Spleen (tissue), 11 donors: ENCODE measurements around the gene MRPS30. TPM values are rescaled to one million over a fixed set of nuclear protein-coding genes. Genes with fewer than 3 reads are reported as not detected.
A peak's percentile ranks its signal among the peaks of the same experiment; 100 is the strongest.
"Not testable (repeated sequence)": the region's sequence is repeated elsewhere in the genome, so short reads cannot be mapped to it uniquely, and the experiment has no call there.

Source experiments
- DNase-seq: peaks from one replicate; pipeline ENCODE4 v3.0.0-alpha.2; 2020
- H3K27ac ChIP-seq, 8 donors: fragments of 200-600 bp; sonication (generic) in 7 of 8; 1 replicate in 4 of 8; 2 replicates in 4 of 8; pipeline versions ENCODE4 v1.5.0 to v1.8.0; 2016 to 2021; ENCODE audit warnings: inconsistent platforms in 4 of 8, mild to moderate bottlenecking in 4 of 8, moderate library complexity in 1 of 8
- H3K27me3 ChIP-seq, 7 donors: fragments of 200-600 bp; sonication (generic) in 6 of 7; replicated peaks in 1 of 7; 1 replicate in 4 of 7; 2 replicates in 3 of 7; pipeline versions ENCODE4 v1.5.0 to v1.8.0; 2016 to 2021; ENCODE audit warnings: inconsistent platforms in 3 of 7, mild to moderate bottlenecking in 1 of 7
- H3K36me3 ChIP-seq, 6 donors: fragments of 200-600 bp; sonication (generic) in 5 of 6; 1 replicate in 4 of 6; 2 replicates in 2 of 6; pipeline versions ENCODE4 v1.5.0 to v1.8.0; 2016 to 2021; ENCODE audit warnings: inconsistent platforms in 2 of 6
- H3K4me1 ChIP-seq, 6 donors: fragments of 200-600 bp; sonication (generic) in 5 of 6; 1 replicate in 3 of 6; 2 replicates in 3 of 6; pipeline versions ENCODE4 v1.5.0 to v1.8.0; 2016 to 2021; ENCODE audit warnings: inconsistent platforms in 3 of 6
- H3K4me3 ChIP-seq, 8 donors: fragments of 200-600 bp; sonication (generic) in 7 of 8; 1 replicate in 4 of 8; 2 replicates in 4 of 8; pipeline versions ENCODE4 v1.5.0 to v1.8.0; 2016 to 2021; ENCODE audit warnings: inconsistent platforms in 4 of 8, mild to moderate bottlenecking in 4 of 8, moderate library complexity in 2 of 8
- H3K9me3 ChIP-seq, 8 donors: fragments of 200-600 bp; sonication (generic) in 7 of 8; 1 replicate in 4 of 8; 2 replicates in 4 of 8; pipeline versions ENCODE4 v1.5.0 to v1.8.0; 2016 to 2021; ENCODE audit warnings: inconsistent platforms in 4 of 8
- POLR2A ChIP-seq, 3 donors: fragments of 450-650 bp; IDR thresholded peaks; one replicate each; pipeline ENCODE4 v1.5.1; 2017; ENCODE audit warnings: antibody characterized with exemption in 3 of 3, mild to moderate bottlenecking in 1 of 3
- POLR2AphosphoS5 ChIP-seq, 3 donors: sonication (generic); formaldehyde crosslinking; IDR thresholded peaks; one replicate each; pipeline ENCODE4 v1.5.1; 2017; ENCODE audit warnings: antibody characterized with exemption in 3 of 3
- WGBS, 5 donors: extraction: QIAGEN DNeasy Blood & Tissue Kit in 3 of 5; methylation state at CpG; one replicate each; pipeline versions ENCODE4 v1.1.5 to v1.1.7; 2013 to 2018; 5-methylcytosine and 5-hydroxymethylcytosine counted together
- intact Hi-C: fragments of 100-400 bp; cut with DNase I; formaldehyde crosslinking; loops from one replicate; pipeline ENCODE4 v1.15.0; 2023; ENCODE audit warnings: low total_unique reads
- polyA plus RNA-seq, 3 donors: library from polyadenylated mRNA; stranded (reverse); fragments of 200-250 nt; gene quantifications; one replicate each; pipeline ENCODE4 v1.2.1, GENCODE V29; 2013
- total RNA-seq, 7 donors: library from RNA; depleted of rRNA in 3 of 7; stranded (reverse); fragments of >200 nt in 3 of 7; fragmentation: NEBNext Ultra II Directional in 4 of 7; extraction: Animal tissue kit (Norgen Biotek cat#: 25700) in 4 of 7; gene quantifications; one replicate each; pipeline versions ENCODE4 v1.1.0 to v1.2.1, GENCODE V29; 2016 to 2021
- TF ChIP-seq, protein P1 (sequence below), 11 experiments: fragments of 200-600 bp in 7 of 11; fragments of 450-650 bp in 4 of 11; sonication (generic) in 4 of 11; IDR thresholded peaks in 8 of 11; conservative IDR thresholded peaks in 3 of 11; 1 replicate in 7 of 11; 2 replicates in 4 of 11; pipeline versions ENCODE4 v1.4.0 to v1.8.0; 2016 to 2021; ENCODE audit warnings: antibody characterized with exemption in 11 of 11, inconsistent platforms in 4 of 11, mild to moderate bottlenecking in 1 of 11
- donor health status: healthy with polysubstance abuse.
- donor health status: DM: no; HTN: no; CAD: no; lungs with moderate emphysema.
- donor health status: DM: no; HTN: no; CAD: no.
- donor health status: Bipolar disorder and iron deficiency.
- donor health status: healthy.
- donor health status: DM: no; HTN: no; CAD: no.
- donor health status: DM: yes; HTN: yes; CAD: no.

The MRPS30 gene
- total and polyA plus RNA-seq, 10 donors = 18.2 to 75.5 (median 33.0) TPM

DNA sequence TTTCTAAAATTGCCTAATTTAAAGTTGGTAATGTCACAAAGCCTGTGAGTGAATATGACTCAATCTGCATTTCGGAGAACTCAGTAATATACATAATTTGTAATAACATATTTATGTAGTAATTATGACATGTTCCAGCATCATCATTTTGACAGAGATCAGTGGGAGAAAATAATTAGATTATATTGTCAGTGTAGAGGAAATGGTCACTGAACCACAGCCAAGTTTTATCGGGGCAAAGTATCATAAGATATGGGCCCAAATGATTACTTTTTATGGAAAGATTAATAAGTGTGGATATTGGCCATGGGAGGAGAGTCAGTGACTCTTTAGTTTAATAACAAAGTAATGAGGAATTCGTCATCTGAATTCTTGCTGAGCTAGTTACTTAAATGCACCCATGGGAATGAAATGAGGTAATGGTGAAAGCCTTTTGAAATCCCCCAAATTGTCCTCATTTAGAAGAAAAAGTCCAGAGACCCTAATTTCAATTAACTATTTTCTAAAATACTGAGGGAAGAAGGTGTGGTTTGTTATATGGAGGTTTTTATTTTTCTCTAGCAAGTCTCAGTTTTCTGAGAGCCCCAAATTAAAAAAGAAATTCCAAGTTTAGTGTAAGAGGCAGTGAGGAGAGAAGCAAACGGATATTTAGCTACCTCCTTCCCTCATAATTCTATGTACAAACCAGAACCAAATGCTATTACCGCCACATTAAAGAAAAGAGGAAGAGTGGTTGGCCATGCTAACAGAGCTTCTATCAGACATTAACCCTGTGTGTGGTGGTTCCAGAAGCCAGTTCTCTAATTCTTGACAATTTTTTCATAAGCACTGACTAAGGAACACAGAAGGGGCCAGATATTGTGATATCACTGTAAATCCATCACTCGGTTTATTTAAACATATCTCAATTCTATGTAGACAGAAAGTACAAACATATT lies 37.7 kb upstream of the MRPS30 start:
- Histone ChIP-seq H3K27me3 (no peaks in the 10 kb centered on the region), H3K27ac (no peak overlapping the region), H3K4me3 (no peak overlapping the region), H3K4me1 (no peaks in the 10 kb centered on the region), H3K36me3 (no peaks in the 10 kb centered on the region), H3K9me3 (no peaks in the 10 kb centered on the region)
- intact Hi-C loops = loop anchor here (5.0 kb wide), 1 partner anchor 1039 kb away; no protein-coding TSS in a partner anchor
- TF ChIP-seq POLR2A (IDR thresholded peaks at IDR 0.05) (no peak), POLR2AphosphoS5 (IDR thresholded peaks at IDR 0.05) (no peak)
- TF ChIP-seq, protein P1, sequence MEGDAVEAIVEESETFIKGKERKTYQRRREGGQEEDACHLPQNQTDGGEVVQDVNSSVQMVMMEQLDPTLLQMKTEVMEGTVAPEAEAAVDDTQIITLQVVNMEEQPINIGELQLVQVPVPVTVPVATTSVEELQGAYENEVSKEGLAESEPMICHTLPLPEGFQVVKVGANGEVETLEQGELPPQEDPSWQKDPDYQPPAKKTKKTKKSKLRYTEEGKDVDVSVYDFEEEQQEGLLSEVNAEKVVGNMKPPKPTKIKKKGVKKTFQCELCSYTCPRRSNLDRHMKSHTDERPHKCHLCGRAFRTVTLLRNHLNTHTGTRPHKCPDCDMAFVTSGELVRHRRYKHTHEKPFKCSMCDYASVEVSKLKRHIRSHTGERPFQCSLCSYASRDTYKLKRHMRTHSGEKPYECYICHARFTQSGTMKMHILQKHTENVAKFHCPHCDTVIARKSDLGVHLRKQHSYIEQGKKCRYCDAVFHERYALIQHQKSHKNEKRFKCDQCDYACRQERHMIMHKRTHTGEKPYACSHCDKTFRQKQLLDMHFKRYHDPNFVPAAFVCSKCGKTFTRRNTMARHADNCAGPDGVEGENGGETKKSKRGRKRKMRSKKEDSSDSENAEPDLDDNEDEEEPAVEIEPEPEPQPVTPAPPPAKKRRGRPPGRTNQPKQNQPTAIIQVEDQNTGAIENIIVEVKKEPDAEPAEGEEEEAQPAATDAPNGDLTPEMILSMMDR (IDR thresholded peaks at IDR 0.05 in 8 of 11, conservative IDR thresholded peaks at IDR 0.05 in 3 of 11) = no peak
- WGBS, 5 donors = 52 to 64% (median 58%) methylated on average over 6 of the region's 6 CpGs
- DNase-seq = no peak

DNA sequence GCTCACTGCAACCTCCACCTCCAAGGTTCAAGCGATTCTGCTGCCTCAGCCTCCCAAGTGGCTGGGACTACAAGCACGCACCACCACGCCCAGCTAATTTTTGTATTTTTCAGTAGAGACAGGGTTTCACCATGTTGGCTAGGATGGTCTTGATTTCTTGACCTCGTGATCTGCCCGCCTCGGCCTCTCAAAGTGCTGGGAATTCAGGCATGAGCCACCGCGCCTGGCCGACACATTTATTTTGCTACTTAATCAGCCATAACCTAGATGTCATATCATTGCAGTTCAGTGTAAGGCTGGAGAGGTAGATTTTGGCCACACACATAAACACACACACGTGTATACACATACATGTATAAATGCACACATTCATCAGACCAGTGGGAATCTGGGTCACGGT lies 36.4 kb upstream of the MRPS30 start:
- H3K27me3 ChIP-seq, H3K4me3 ChIP-seq, H3K9me3 ChIP-seq, DNase-seq, H3K4me1 ChIP-seq, H3K36me3 ChIP-seq, H3K27ac ChIP-seq: not testable (repeated sequence)
- intact Hi-C loops = loop anchor here (5.0 kb wide), 1 partner anchor 1040 kb away; no protein-coding TSS in a partner anchor
- WGBS, 5 donors = 88 to 95% (median 92%) methylated on average over 11 of the region's 11 CpGs

DNA sequence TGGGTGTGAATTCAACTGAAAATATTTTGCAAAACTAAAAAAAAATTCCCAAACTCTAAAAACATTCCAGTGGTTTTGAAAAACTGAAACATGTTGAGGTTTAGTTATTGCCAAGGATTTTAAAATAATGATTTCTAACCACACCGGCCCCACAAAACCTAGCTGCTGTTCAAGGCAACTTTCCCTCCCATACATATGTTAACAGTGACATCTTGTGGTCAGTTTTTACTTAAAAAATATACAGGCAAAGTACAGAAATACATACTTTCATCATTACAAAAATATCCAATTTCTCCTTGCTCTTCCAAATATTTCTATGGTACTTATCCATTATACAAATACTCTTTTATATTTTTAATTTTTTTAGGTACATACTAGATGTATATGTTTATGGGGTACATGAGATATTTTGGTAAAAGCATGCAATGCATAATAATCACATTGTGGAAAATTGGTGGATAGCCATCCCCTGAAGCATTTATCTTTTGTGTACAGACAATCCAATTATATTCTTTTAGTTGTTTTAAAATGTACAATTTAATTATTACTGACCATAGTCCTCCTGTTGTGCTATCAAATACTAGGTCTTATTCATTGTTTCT lies 34.4 kb upstream of the MRPS30 start:
- TF ChIP-seq, protein P1 (IDR thresholded peaks at IDR 0.05 in 8 of 11, conservative IDR thresholded peaks at IDR 0.05 in 3 of 11) = peak in 8 of 11 experiments; percentile 16 to 52 (median 27)
- TF ChIP-seq POLR2A (IDR thresholded peaks at IDR 0.05) (no peak), POLR2AphosphoS5 (IDR thresholded peaks at IDR 0.05) (no peak)
- DNase-seq = no peak

DNA sequence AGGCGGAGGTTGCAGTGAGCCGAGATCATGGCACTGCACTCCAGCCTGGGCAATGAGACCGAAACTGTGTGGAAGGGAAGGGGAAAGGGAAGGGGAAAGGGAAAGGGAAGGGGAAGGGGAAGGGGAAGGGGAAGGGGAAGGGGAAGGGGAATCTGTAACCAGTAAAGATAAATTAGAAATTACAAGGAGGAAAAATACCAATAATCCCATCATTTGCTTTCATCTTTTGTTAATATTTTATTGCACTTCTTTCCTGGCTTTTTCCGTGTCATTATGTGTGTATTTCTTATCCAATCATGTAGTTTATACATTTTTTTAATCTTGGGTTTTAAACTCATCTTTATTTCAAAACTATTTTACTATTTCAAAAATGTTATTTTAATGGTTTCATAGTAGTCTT lies 29.6 kb upstream of the MRPS30 start:
- no peaks in the 10 kb centered on the region for H3K9me3 ChIP-seq

More for the DNA sequence above, 34.4 kb upstream of the MRPS30 start:
- WGBS, 5 donors = 9 to 16% (median 13%) methylated on average over 1 of the region's 1 CpG
- Histone ChIP-seq H3K27me3 (no peaks in the 10 kb centered on the region), H3K9me3 (no peaks in the 10 kb centered on the region), H3K36me3 (no peaks in the 10 kb centered on the region), H3K4me3 (no peak overlapping the region), H3K4me1 (no peaks in the 10 kb centered on the region), H3K27ac (no peak overlapping the region)
- intact Hi-C loops = loop anchor here (5.0 kb wide), 1 partner anchor 1042 kb away; no protein-coding TSS in a partner anchor

More for the DNA sequence above, 29.6 kb upstream of the MRPS30 start:
- TF ChIP-seq POLR2AphosphoS5 (IDR thresholded peaks at IDR 0.05) = no peak
- Histone ChIP-seq H3K36me3 (no peaks in the 10 kb centered on the region), H3K27ac (no peak overlapping the region), H3K27me3 (no peaks in the 10 kb centered on the region), H3K4me3 (no peak overlapping the region), H3K4me1 (no peaks in the 10 kb centered on the region)
- DNase-seq = no peak
- intact Hi-C loops = no loop called here
- WGBS, 5 donors = 87 to 98% (median 90%) methylated on average over 3 to 4 of the region's 4 CpGs
